GM13976 (cell line): Measurements from ENCODE around the gene SLC36A4.

ENCODE experiments used
- DNase-seq: peaks from one replicate; pipeline ENCODE4 v3.0.0; 2012; ENCODE audit warnings: low spot score
- CTCF ChIP-seq: IDR thresholded peaks from 2 replicates; pipeline ENCODE4 v1.5.1; 2012; ENCODE audit warnings: borderline replicate concordance, mild to moderate bottlenecking; ENCODE audit not compliant: insufficient read depth; ENCODE audit errors: extremely low read depth, missing control alignments, control extremely low read depth
- in situ Hi-C: fragments of 300-500 bp; cut with MboI; formaldehyde crosslinking; loops from one replicate; pipeline ENCODE4 v1.12.0; 2022; ENCODE audit warnings: low sequenced_read_pairs, mixed read lengths, inconsistent platforms; ENCODE audit not compliant: unreplicated experiment

Gene SLC36A4

GRCh38 chr11:93160808-93161207 is 37.0 kb downstream of the SLC36A4 start:
- in situ Hi-C loops: no loop called here
- DNase-seq: no peak
- no peak for TF ChIP-seq CTCF

GRCh38 chr11:93160156-93160555 is 37.6 kb downstream of the SLC36A4 start:
- no peak for DNase-seq
- in situ Hi-C loops: no loop called here
- no peak for TF ChIP-seq CTCF

GRCh38 chr11:93159721-93160120 is 38.1 kb downstream of the SLC36A4 start:
- no peak for TF ChIP-seq CTCF
- in situ Hi-C loops: no loop called here
- DNase-seq: no peak

DNA sequence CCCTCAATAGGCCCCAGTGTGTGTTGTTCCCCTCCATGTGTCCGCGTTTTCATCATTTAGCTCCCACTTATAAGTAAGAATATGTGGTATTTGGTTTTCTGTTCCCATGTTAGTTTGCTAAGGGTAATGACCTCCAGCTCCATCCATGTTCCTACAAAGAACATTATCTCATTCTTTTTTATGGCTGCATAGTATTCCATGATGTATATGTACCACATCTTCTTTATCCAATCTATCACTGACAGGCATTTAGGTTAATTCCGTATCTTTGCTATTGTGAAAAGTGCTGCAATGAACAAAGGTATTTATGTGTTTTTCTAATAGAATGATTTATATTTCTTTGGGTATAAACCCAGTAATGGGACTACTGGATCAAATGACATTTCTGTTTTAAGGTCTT is 42.1 kb downstream of the SLC36A4 start:
- no peak for TF ChIP-seq CTCF
- in situ Hi-C loops: no loop called here
- no peak for DNase-seq

GRCh38 chr11:93145390-93145915 is 52.3 kb downstream of the SLC36A4 start:
- no peak for DNase-seq
- no peak for TF ChIP-seq CTCF
- in situ Hi-C loops: no loop called here

- in situ Hi-C loops: no loop called here
- no peak for DNase-seq
- no peak for TF ChIP-seq CTCF
Observed at GRCh38 chr11:93143800-93144199, 54.0 kb downstream of the SLC36A4 start.

DNA sequence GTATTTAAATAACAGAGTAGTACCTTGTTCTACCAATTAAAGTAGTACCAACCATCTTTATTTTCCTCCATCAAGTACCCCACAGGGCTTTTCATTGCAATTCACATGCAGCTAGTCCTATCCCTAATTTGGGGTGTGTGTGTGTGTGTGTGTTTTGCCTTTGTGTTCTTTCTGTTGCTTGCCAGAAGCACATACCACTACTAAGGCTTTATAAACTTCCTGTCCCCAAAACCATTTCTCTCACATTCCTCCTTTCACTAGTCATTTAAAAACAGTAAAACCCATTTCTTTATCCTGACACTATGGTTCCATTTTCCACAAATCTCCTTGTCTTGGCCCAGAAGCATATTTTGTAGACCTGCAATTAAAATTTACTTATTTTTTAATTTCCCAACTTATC is 54.6 kb downstream of the SLC36A4 start:
- TF ChIP-seq CTCF: no peak
- no peak for DNase-seq
- in situ Hi-C loops: no loop called here
